Astrocyte (in vitro differentiated cells and primary cell): ENCODE measurements around the gene DDX59. TPM values are rescaled to one million over a fixed set of nuclear protein-coding genes. Genes with fewer than 3 reads are reported as not detected.
A peak's percentile ranks its signal among the peaks of the same experiment; 100 is the strongest.

ENCODE experiments used
- DNase-seq: peaks from one replicate; pipeline ENCODE4 v3.0.0-alpha.2; 2010; ENCODE audit warnings: low read depth
- FAIRE-seq: peaks from 2 replicates; lab custom pipeline; 2011; peaks lifted over from hg19 to GRCh38; lab: Jason Lieb, UNC
- H2AFZ ChIP-seq: 2 replicates; pipeline ENCODE4 v1.6.0; 2012; ENCODE audit warnings: low read depth, low read length, inconsistent platforms
- H3K27ac ChIP-seq: 2 replicates; pipeline ENCODE4 v1.5.1; 2011; ENCODE audit warnings: low read depth, low read length, inconsistent platforms
- H3K27me3 ChIP-seq: 2 replicates; pipeline ENCODE4 v1.6.0; 2011; ENCODE audit warnings: low read length, inconsistent platforms; ENCODE audit not compliant: insufficient read depth
- H3K36me3 ChIP-seq: 2 replicates; pipeline ENCODE4 v1.5.1; 2011; ENCODE audit warnings: low read length, inconsistent platforms; ENCODE audit not compliant: insufficient read depth
- H3K4me1 ChIP-seq: 2 replicates; pipeline ENCODE4 v1.5.1; 2011; ENCODE audit warnings: low read length, inconsistent platforms; ENCODE audit not compliant: insufficient read depth
- H3K4me2 ChIP-seq: 2 replicates; pipeline ENCODE4 v1.6.0; 2012; ENCODE audit warnings: low read length, inconsistent platforms
- H3K4me3 ChIP-seq: 2 replicates; pipeline ENCODE4 v1.5.1; 2011; ENCODE audit warnings: low read depth, mild to moderate bottlenecking, low read length, inconsistent platforms; ENCODE audit not compliant: insufficient read depth
- H3K79me2 ChIP-seq: 2 replicates; pipeline ENCODE4 v1.6.0; 2012; ENCODE audit warnings: mild to moderate bottlenecking, low read length, inconsistent platforms; ENCODE audit not compliant: insufficient read depth
- H3K9ac ChIP-seq: 2 replicates; pipeline ENCODE4 v1.6.0; 2012; ENCODE audit warnings: mild to moderate bottlenecking, low read length, inconsistent platforms
- H3K9me3 ChIP-seq: 2 replicates; pipeline ENCODE4 v1.5.1; 2012; ENCODE audit warnings: low read depth, mild to moderate bottlenecking, low read length, inconsistent platforms; ENCODE audit not compliant: insufficient read depth
- H4K20me1 ChIP-seq: 2 replicates; pipeline ENCODE4 v1.6.0; 2012; ENCODE audit warnings: low read length, inconsistent platforms; ENCODE audit not compliant: insufficient read depth
- H3K27ac Mint-ChIP-seq: one replicate; pipeline ENCODE4 v1.8.0; 2021; ENCODE audit warnings: mild to moderate bottlenecking, mixed read lengths; ENCODE audit not compliant: unreplicated experiment
- H3K27me3 Mint-ChIP-seq: one replicate; pipeline ENCODE4 v1.8.0; 2021; ENCODE audit warnings: low read depth, mixed read lengths; ENCODE audit not compliant: unreplicated experiment
- H3K36me3 Mint-ChIP-seq: one replicate; pipeline ENCODE4 v1.8.0; 2021; ENCODE audit warnings: low read depth, mixed read lengths; ENCODE audit not compliant: unreplicated experiment
- H3K4me1 Mint-ChIP-seq: one replicate; pipeline ENCODE4 v1.8.0; 2021; ENCODE audit warnings: low read depth, mixed read lengths; ENCODE audit not compliant: unreplicated experiment
- H3K4me3 Mint-ChIP-seq: one replicate; pipeline ENCODE4 v1.8.0; 2021; ENCODE audit warnings: mild to moderate bottlenecking, moderate library complexity, mixed read lengths; ENCODE audit not compliant: unreplicated experiment
- H3K9me3 Mint-ChIP-seq: one replicate; pipeline ENCODE4 v1.8.0; 2021; ENCODE audit warnings: mild to moderate bottlenecking, mixed read lengths; ENCODE audit not compliant: unreplicated experiment
- CTCF ChIP-seq: IDR thresholded peaks from 2 replicates; pipeline ENCODE4 v1.5.1; 2011; ENCODE audit warnings: low read depth, mild to moderate bottlenecking, inconsistent platforms, low read length, moderate library complexity; ENCODE audit not compliant: insufficient read depth
- EZH2 ChIP-seq: IDR thresholded peaks from 2 replicates; pipeline ENCODE4 v1.6.1; 2012; ENCODE audit warnings: mild to moderate bottlenecking, low read length, inconsistent platforms; ENCODE audit not compliant: insufficient read depth
- total RNA-seq: library from RNA; stranded (reverse); gene quantifications from 2 replicates; pipeline ENCODE4 v1.2.1, GENCODE V29; 2021

The DDX59 gene
- total RNA-seq, 1 donor from 2014 or later, result 12.6 TPM

- H3K9me3 ChIP-seq, result no peaks in the 10 kb centered on the region
- H4K20me1 ChIP-seq, result no peaks in the 10 kb centered on the region
- no peak overlapping the region for H3K4me3 Mint-ChIP-seq
- no peak for TF ChIP-seq EZH2
- H3K27ac ChIP-seq, result peak overlapping the region; percentile 86
- no peak overlapping the region for H3K4me3 ChIP-seq
- no peaks in the 10 kb centered on the region for H3K27me3 ChIP-seq
- no peaks in the 10 kb centered on the region for H3K79me2 ChIP-seq
- H3K36me3 ChIP-seq, result no peaks in the 10 kb centered on the region
- H3K4me1 ChIP-seq, result peaks cover 13% of the 10 kb centered on the region
- H3K9ac ChIP-seq, result no peak overlapping the region
- peaks cover 7% of the 10 kb centered on the region for H3K4me1 Mint-ChIP-seq
- H3K9me3 Mint-ChIP-seq, result no peaks in the 10 kb centered on the region
- no peaks in the 10 kb centered on the region for H3K27me3 Mint-ChIP-seq
- H3K27ac Mint-ChIP-seq, result peak overlapping the region; percentile 47
- no peak overlapping the region for H3K4me2 ChIP-seq
- peaks cover 2% of the 10 kb centered on the region for H3K36me3 Mint-ChIP-seq
- FAIRE-seq, result no peak
- DNase-seq, result peak; percentile 28
- no peak overlapping the region for H2AFZ ChIP-seq
Observed at GRCh38 chr1:200640963-200641401, 28.7 kb downstream of the DDX59 start.

GRCh38 chr1:200640373-200640962 is 29.2 kb downstream of the DDX59 start:
- H3K4me3 Mint-ChIP-seq, result no peak overlapping the region
- Histone ChIP-seq H3K4me2 (peak overlapping the region; percentile 58), H3K4me3 (no peak overlapping the region), H3K27me3 (no peaks in the 10 kb centered on the region), H3K36me3 (no peaks in the 10 kb centered on the region), H3K79me2 (no peaks in the 10 kb centered on the region), H3K27ac (peak overlapping the region; percentile 86), H3K9me3 (no peaks in the 10 kb centered on the region), H3K9ac (peak overlapping the region; percentile 60), H2AFZ (peak overlapping the region; percentile 12), H3K4me1 (peaks cover 13% of the 10 kb centered on the region), H4K20me1 (no peaks in the 10 kb centered on the region)
- H3K36me3 Mint-ChIP-seq, result peaks cover 2% of the 10 kb centered on the region
- TF ChIP-seq CTCF (no peak), EZH2 (no peak)
- H3K27me3 Mint-ChIP-seq, result no peaks in the 10 kb centered on the region
- H3K27ac Mint-ChIP-seq, result peak overlapping the region; percentile 47
- no peaks in the 10 kb centered on the region for H3K9me3 Mint-ChIP-seq
- DNase-seq (no peak), FAIRE-seq (no peak)
- H3K4me1 Mint-ChIP-seq, result peaks cover 7% of the 10 kb centered on the region

- Mint-ChIP-seq H3K4me1 (peaks cover 7% of the 10 kb centered on the region), H3K27me3 (no peaks in the 10 kb centered on the region), H3K27ac (no peak overlapping the region), H3K36me3 (peaks cover 2% of the 10 kb centered on the region), H3K4me3 (no peak overlapping the region), H3K9me3 (no peaks in the 10 kb centered on the region)
- H3K27ac ChIP-seq, result no peak overlapping the region
- DNase-seq, result no peak
- no peak for TF ChIP-seq EZH2
- no peak for TF ChIP-seq CTCF
- H3K4me2 ChIP-seq, result no peak overlapping the region
- H2AFZ ChIP-seq, result no peak overlapping the region
- H3K4me3 ChIP-seq, result no peak overlapping the region
- no peak for FAIRE-seq
- no peaks in the 10 kb centered on the region for H3K9me3 ChIP-seq
- no peaks in the 10 kb centered on the region for H3K27me3 ChIP-seq
- no peaks in the 10 kb centered on the region for H3K79me2 ChIP-seq
- H3K36me3 ChIP-seq, result no peaks in the 10 kb centered on the region
- peaks cover 13% of the 10 kb centered on the region for H3K4me1 ChIP-seq
- no peaks in the 10 kb centered on the region for H4K20me1 ChIP-seq
- no peak overlapping the region for H3K9ac ChIP-seq
Observed at GRCh38 chr1:200638073-200638472, 31.6 kb downstream of the DDX59 start.
